ENCODE results near the gene STK11IP. TPM values are rescaled to one million over a fixed set of nuclear protein-coding genes. Genes with fewer than 3 reads are reported as not detected.
"Not testable (repeated sequence)": the region's sequence is repeated elsewhere in the genome, so short reads cannot be mapped to it uniquely, and the experiment has no call there.

STK11IP gene
- total RNA-seq, 2 experiments from 2014 or later, result 26.4 to 27.5 TPM

DNA sequence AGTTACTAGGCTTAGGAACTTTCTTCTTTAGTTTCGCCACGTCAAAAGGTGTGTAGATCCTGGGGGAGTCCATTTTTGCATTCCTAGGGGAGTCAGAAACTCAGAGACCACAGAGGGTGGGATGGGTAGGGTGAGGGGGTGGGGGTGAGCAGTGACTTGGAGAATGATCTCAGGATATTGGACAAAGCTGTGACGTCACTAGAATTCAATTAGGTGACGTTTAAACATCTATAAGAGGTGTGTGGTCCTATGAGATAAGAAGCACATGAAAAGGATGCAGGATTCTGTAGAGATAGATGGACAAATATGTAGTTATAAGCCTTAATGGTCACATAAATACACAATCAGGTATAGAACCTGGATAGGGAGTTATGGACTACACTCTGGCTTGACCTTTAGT lies 51.3 kb downstream of the STK11IP start:
- intact Hi-C loops (cut with micrococcal nuclease), result no loop called here
- POLR2A ChIA-PET, result no interaction called here
- H3K27me3 Mint-ChIP-seq, result peaks cover 38% of the 10 kb centered on the region
- H3K9me3 Mint-ChIP-seq, result no peaks in the 10 kb centered on the region
- TF ChIP-seq, protein P1, sequence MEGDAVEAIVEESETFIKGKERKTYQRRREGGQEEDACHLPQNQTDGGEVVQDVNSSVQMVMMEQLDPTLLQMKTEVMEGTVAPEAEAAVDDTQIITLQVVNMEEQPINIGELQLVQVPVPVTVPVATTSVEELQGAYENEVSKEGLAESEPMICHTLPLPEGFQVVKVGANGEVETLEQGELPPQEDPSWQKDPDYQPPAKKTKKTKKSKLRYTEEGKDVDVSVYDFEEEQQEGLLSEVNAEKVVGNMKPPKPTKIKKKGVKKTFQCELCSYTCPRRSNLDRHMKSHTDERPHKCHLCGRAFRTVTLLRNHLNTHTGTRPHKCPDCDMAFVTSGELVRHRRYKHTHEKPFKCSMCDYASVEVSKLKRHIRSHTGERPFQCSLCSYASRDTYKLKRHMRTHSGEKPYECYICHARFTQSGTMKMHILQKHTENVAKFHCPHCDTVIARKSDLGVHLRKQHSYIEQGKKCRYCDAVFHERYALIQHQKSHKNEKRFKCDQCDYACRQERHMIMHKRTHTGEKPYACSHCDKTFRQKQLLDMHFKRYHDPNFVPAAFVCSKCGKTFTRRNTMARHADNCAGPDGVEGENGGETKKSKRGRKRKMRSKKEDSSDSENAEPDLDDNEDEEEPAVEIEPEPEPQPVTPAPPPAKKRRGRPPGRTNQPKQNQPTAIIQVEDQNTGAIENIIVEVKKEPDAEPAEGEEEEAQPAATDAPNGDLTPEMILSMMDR (IDR thresholded peaks at IDR 0.05), result no peak
- peaks cover 1% of the 10 kb centered on the region for H3K36me3 Mint-ChIP-seq (ENCODE audit: low read depth)
- no peaks in the 10 kb centered on the region for H3K4me1 Mint-ChIP-seq (ENCODE audit: low read depth)
- no peak overlapping the region for H3K27ac Mint-ChIP-seq
- CTCF ChIA-PET, result interaction anchor here (1.1 kb wide), 1 partner anchor 108 kb away, joined by 4 read pairs; no protein-coding TSS in a partner anchor
- H3K4me3 Mint-ChIP-seq, result no peak overlapping the region
- DNase-seq, result no peak
- no peak for ATAC-seq

DNA sequence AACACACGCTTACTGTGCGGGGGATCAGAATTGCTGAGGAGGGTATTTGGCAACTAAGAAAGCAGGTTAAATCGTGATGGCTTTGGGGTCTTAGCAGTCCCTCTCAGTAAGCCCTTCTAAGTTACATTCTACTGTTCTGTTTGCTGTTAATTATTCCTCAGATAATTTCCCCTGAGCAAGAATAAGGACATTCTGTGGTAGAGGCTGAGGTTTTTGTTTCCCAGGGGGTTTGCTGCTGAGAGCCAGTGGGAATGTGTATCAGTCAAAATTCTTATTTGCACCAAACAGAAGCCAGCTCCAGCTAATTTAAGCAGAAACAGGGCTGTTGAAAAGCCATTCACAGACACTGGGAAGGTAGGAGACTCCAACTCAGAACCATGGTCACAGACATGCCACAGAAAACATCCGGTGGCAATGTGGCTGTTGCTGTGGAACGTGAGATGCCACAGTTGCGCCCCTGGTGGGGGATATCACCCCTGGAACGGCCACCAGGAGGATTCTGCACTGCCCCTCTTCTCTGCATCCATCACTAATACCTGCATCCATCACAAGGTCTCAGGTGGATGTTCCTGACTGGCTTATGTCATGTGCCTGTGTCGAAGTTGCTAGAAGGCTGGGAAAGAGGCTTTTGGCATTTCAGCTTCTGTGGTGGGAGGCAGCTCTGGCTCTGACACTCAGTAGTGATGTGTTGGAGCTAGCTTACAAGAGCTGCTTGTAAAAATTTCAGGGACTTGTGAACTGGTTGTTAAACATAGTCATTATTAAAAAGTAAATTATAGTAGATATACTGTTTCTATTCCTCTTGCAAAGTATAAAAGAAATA lies 53.0 kb downstream of the STK11IP start:
- TF ChIP-seq, protein P1 (IDR thresholded peaks at IDR 0.05), result no peak
- ChIA-PET POLR2A (no interaction called here), CTCF (interaction anchor here (1.0 kb wide), 1 partner anchor 8 kb away, joined by 4 read pairs; no protein-coding TSS in a partner anchor)
- Mint-ChIP-seq H3K9me3 (no peaks in the 10 kb centered on the region), H3K4me1 (ENCODE audit: low read depth) (no peaks in the 10 kb centered on the region), H3K4me3 (no peak overlapping the region), H3K36me3 (ENCODE audit: low read depth) (peaks cover 1% of the 10 kb centered on the region), H3K27me3 (peaks cover 39% of the 10 kb centered on the region), H3K27ac (no peak overlapping the region)
- ATAC-seq, result no peak
- DNase-seq, result no peak
- intact Hi-C loops (cut with micrococcal nuclease), result no loop called here

DNA sequence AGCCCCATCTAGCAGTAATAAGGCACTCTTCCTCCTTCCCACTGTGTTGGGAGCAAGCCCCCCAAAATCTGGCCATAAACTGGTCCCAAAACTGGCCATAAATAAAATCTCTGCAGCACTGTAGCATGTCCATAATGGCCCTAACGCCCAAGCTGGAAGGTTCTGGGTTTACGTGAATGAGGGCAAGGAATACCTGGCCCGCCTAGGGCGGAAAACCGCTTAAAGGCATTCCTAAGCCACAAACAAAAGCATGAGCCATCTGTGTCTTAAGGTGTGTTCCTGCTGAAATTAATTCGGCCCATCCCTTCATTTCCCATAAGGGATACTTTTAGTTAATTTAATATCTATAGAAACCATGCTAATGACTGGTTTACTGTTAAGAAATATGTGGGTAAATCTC lies 54.0 kb downstream of the STK11IP start:
- H3K27ac Mint-ChIP-seq; H3K9me3 Mint-ChIP-seq; H3K4me1 Mint-ChIP-seq (ENCODE audit: low read depth); POLR2A ChIA-PET; H3K36me3 Mint-ChIP-seq (ENCODE audit: low read depth); H3K4me3 Mint-ChIP-seq; ATAC-seq; intact Hi-C loops (cut with micrococcal nuclease); DNase-seq: not testable (repeated sequence)
- CTCF ChIA-PET, result interaction anchor here (1.0 to 1.3 kb wide), 3 partner anchors 9 to 249 kb away, joined by 3 to 4 read pairs (median 3); no protein-coding TSS in a partner anchor
- peaks cover 43% of the 10 kb centered on the region for H3K27me3 Mint-ChIP-seq

DNA sequence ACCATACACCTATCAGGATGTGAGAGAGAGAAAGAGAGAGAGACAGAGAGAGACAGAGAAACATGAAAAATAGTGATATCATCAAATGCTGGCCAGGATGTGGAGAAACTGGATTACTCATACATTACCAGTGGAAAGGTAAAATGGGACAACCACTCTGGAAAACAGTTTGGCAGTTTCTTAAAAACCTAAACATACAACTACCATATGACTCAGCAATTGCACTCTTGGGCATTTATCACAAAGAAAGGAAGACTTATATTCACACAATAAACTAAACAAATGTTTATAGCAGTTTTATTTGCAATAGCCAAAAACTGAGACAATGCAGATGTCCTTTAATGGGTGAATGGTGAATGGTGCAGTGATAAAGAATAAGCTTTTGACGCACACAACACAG lies 58.9 kb downstream of the STK11IP start:
- H3K4me3 Mint-ChIP-seq, result no peak overlapping the region
- ChIA-PET CTCF (no interaction called here), POLR2A (no interaction called here)
- ATAC-seq (no peak), DNase-seq (no peak)
- no peaks in the 10 kb centered on the region for H3K4me1 Mint-ChIP-seq (ENCODE audit: low read depth)
- H3K27me3 Mint-ChIP-seq, result peaks cover 33% of the 10 kb centered on the region
- peaks cover 1% of the 10 kb centered on the region for H3K36me3 Mint-ChIP-seq (ENCODE audit: low read depth)
- TF ChIP-seq, protein P1 (IDR thresholded peaks at IDR 0.05), result no peak
- H3K9me3 Mint-ChIP-seq, result peaks cover 2% of the 10 kb centered on the region
- H3K27ac Mint-ChIP-seq, result no peak overlapping the region
- intact Hi-C loops (cut with micrococcal nuclease), result no loop called here

DNA sequence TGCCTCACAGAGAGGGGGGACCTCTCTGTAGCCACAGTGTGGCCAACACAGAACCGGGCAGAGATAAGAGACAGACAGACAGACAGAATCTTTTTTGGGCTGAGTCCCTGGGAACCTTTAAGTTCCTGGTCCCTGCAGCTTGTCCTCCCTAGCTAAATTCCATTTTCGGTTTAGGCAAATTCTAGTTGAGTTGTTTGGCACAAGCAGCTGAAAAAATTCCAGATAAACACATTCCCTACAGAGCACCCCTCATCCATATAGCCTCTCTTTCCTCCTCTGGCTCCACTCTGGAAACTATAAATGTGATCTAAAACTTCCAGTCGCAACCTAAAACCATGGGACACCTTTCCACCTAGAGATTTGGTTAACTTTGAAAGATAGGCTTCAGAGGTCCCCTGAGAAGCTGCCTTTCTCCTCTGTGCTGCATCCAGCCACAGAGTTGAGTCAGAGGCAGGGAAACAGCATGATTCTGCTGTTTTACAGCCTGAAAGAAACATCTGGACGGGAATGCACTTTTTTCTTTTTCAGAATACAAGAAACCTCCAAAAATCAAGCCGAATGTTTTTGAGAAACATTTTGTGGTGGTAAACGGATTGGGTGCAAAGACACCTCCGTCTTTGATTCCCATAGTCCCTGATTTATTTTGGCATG lies 60.7 kb downstream of the STK11IP start:
- no peak overlapping the region for H3K4me3 Mint-ChIP-seq
- ATAC-seq, result no peak
- CTCF ChIA-PET, result interaction anchor here (1.6 kb wide), 1 partner anchor 117 kb away, joined by 6 read pairs; no protein-coding TSS in a partner anchor

More for the DNA sequence above, 60.7 kb downstream of the STK11IP start:
- DNase-seq, result no peak
- H3K27ac Mint-ChIP-seq, result no peak overlapping the region
- TF ChIP-seq, protein P1 (IDR thresholded peaks at IDR 0.05), result no peak
- H3K4me1 Mint-ChIP-seq (ENCODE audit: low read depth), result no peaks in the 10 kb centered on the region
- intact Hi-C loops (cut with micrococcal nuclease), result no loop called here
- H3K9me3 Mint-ChIP-seq, result peaks cover 2% of the 10 kb centered on the region
- POLR2A ChIA-PET, result no interaction called here
- peaks cover 28% of the 10 kb centered on the region for H3K27me3 Mint-ChIP-seq
- H3K36me3 Mint-ChIP-seq (ENCODE audit: low read depth), result no peaks in the 10 kb centered on the region

All from activated CD8-positive, alpha-beta T cell treated with anti-CD3 and anti-CD28 coated beads for 36 hours (primary cell).